GM23338 (cell line): ENCODE data around the gene ZNF394. TPM values are rescaled to one million over a fixed set of nuclear protein-coding genes. Genes with fewer than 3 reads are reported as not detected.

ENCODE experiments used
- ATAC-seq: fragments of 200-7000 bp; cut with Tn5 transposase; 3 replicates; pipeline ENCODE4 v1.9.1; 2020
- DNase-seq: peaks from one replicate; pipeline ENCODE4 v3.0.0-alpha.2; 2015; ENCODE audit warnings: low spot score
- H2AFZ ChIP-seq: fragments of 200-600 bp; sonication (generic); 2 replicates; pipeline ENCODE4 v1.8.0; 2016; ENCODE audit warnings: antibody characterized with exemption, mild to moderate bottlenecking, moderate library complexity
- H3F3A ChIP-seq: fragments of 200-600 bp; sonication (generic); replicated peaks from 2 replicates; pipeline ENCODE4 v1.8.0; 2017; ENCODE audit warnings: antibody characterized with exemption, mixed run types, low read depth
- H3K27ac ChIP-seq: fragments of 200-600 bp; sonication (generic); 2 replicates; pipeline ENCODE4 v1.6.1; 2016; ENCODE audit warnings: low read depth
- H3K27me3 ChIP-seq: fragments of 200-600 bp; sonication (generic); 2 replicates; pipeline ENCODE4 v1.8.0; 2016; ENCODE audit warnings: mild to moderate bottlenecking, mixed run types, moderate library complexity; ENCODE audit not compliant: insufficient read depth
- H3K36me3 ChIP-seq: fragments of 200-600 bp; sonication (generic); 2 replicates; pipeline ENCODE4 v1.8.0; 2016; ENCODE audit warnings: mild to moderate bottlenecking; ENCODE audit not compliant: insufficient read depth
- H3K4me1 ChIP-seq: fragments of 200-600 bp; sonication (generic); 2 replicates; pipeline ENCODE4 v1.8.0; 2016; ENCODE audit warnings: mild to moderate bottlenecking, moderate library complexity; ENCODE audit not compliant: insufficient read depth
- H3K4me2 ChIP-seq: fragments of 200-600 bp; sonication (generic); 2 replicates; pipeline ENCODE4 v1.7.1; 2017; ENCODE audit warnings: mixed run types
- H3K4me3 ChIP-seq: fragments of 200-600 bp; sonication (generic); 2 replicates; pipeline ENCODE4 v1.6.1; 2016; ENCODE audit warnings: mixed run types
- H3K79me2 ChIP-seq: fragments of 200-600 bp; sonication (generic); replicated peaks from 2 replicates; pipeline ENCODE4 v1.8.0; 2017; ENCODE audit warnings: mild to moderate bottlenecking; ENCODE audit not compliant: insufficient read depth
- H3K9me2 ChIP-seq: fragments of 200-600 bp; sonication (generic); 2 replicates; pipeline ENCODE4 v1.8.0; 2017; ENCODE audit not compliant: insufficient read depth
- H4K20me1 ChIP-seq: fragments of 200-600 bp; sonication (generic); replicated peaks from 2 replicates; pipeline ENCODE4 v1.8.0; 2017; ENCODE audit warnings: mild to moderate bottlenecking; ENCODE audit not compliant: insufficient read depth
- H3K27ac Mint-ChIP-seq: 2 replicates; pipeline ENCODE4 v1.8.0; 2020; ENCODE audit warnings: inconsistent platforms, mild to moderate bottlenecking, moderate library complexity, mixed read lengths
- H3K27me3 Mint-ChIP-seq: 3 replicates; pipeline ENCODE4 v1.8.0; 2022; ENCODE audit warnings: low read depth, mild to moderate bottlenecking, moderate library complexity, mixed read lengths, inconsistent platforms; ENCODE audit not compliant: insufficient read depth, poor library complexity
- H3K36me3 Mint-ChIP-seq: 3 replicates; pipeline ENCODE4 v1.8.0; 2021; ENCODE audit warnings: low read depth, mild to moderate bottlenecking, inconsistent platforms, moderate library complexity, mixed read lengths
- H3K4me1 Mint-ChIP-seq: 3 replicates; pipeline ENCODE4 v1.8.0; 2020; ENCODE audit warnings: mild to moderate bottlenecking, inconsistent platforms, mixed read lengths
- H3K4me3 Mint-ChIP-seq: 3 replicates; pipeline ENCODE4 v1.8.0; 2021; ENCODE audit warnings: moderate library complexity, mild to moderate bottlenecking, inconsistent platforms, mixed read lengths
- H3K9me3 Mint-ChIP-seq: 3 replicates; pipeline ENCODE4 v1.8.0; 2020; ENCODE audit warnings: moderate library complexity, mild to moderate bottlenecking, inconsistent platforms, mixed read lengths
- EZH2 ChIP-seq: fragments of 200-600 bp; sonication (generic); IDR thresholded peaks from one replicate; pipeline ENCODE4 v1.8.0; 2017; ENCODE audit warnings: antibody characterized with exemption, mild to moderate bottlenecking, low read depth; ENCODE audit not compliant: unreplicated experiment
- EZH2phosphoT487 ChIP-seq: fragments of 200-600 bp; sonication (generic); IDR thresholded peaks from one replicate; pipeline ENCODE4 v1.8.1; 2018; ENCODE audit warnings: antibody characterized with exemption; ENCODE audit not compliant: unreplicated experiment
- JUNB ChIP-seq: IDR thresholded peaks from one replicate; pipeline ENCODE4 v1.6.1; 2016; ENCODE audit warnings: antibody characterized with exemption; ENCODE audit not compliant: unreplicated experiment
- POLR2AphosphoS5 ChIP-seq: IDR thresholded peaks from 2 replicates; pipeline ENCODE4 v1.6.1; 2016; ENCODE audit warnings: antibody characterized with exemption, low read depth
- STAT1 ChIP-seq: IDR thresholded peaks from one replicate; pipeline ENCODE4 v1.6.1; 2016; ENCODE audit warnings: antibody characterized with exemption; ENCODE audit not compliant: unreplicated experiment
- ZNF331 ChIP-seq: fragments of 250-450 bp; sonication (Bioruptor Pico); IDR thresholded peaks from 2 replicates; pipeline ENCODE4 v1.5.0; 2020; ENCODE audit warnings: low read depth, mild to moderate bottlenecking, moderate library complexity
- polyA plus RNA-seq: library from polyadenylated mRNA; unstranded; fragments of >200 nt; fragmentation: Nextera tagmentation; extraction: Ambion mirVana; gene quantifications from 2 replicates; pipeline ENCODE4 v1.2.1, GENCODE V29; 2016
- total RNA-seq: library from RNA; depleted of rRNA; stranded (reverse); fragments of >200 nt; shearing (Covaris generic); gene quantifications from 2 replicates; pipeline ENCODE4 v1.2.3, GENCODE V29; 2014
- TF ChIP-seq, protein P1 (sequence below): IDR thresholded peaks from 2 replicates; pipeline ENCODE4 v1.6.1; 2016; ENCODE audit warnings: antibody characterized with exemption
- TF ChIP-seq, protein P2 (sequence below), 2 experiments: fragments of 200-600 bp in 1 of 2; sonication (generic) in 1 of 2; conservative IDR thresholded peaks; 2 replicates each; pipeline versions ENCODE4 v1.5.1 to v1.6.1; 2016 to 2017; ENCODE audit warnings: antibody characterized with exemption in 2 of 2, low read depth in 2 of 2, mild to moderate bottlenecking in 2 of 2, moderate library complexity in 1 of 2
- TF ChIP-seq, protein P3 (sequence below): IDR thresholded peaks from one replicate; pipeline ENCODE4 v1.6.1; 2018; ENCODE audit warnings: antibody characterized with exemption; ENCODE audit not compliant: unreplicated experiment
- TF ChIP-seq, protein P4 (sequence below): fragments of 250-450 bp; sonication (Bioruptor Pico); IDR thresholded peaks from 2 replicates; pipeline ENCODE4 v1.5.0; 2020; ENCODE audit warnings: mild to moderate bottlenecking, moderate library complexity

ZNF394 gene
- total and polyA plus RNA-seq, 2 experiments from 2014 or later = 12.6 to 26.9 TPM

DNA sequence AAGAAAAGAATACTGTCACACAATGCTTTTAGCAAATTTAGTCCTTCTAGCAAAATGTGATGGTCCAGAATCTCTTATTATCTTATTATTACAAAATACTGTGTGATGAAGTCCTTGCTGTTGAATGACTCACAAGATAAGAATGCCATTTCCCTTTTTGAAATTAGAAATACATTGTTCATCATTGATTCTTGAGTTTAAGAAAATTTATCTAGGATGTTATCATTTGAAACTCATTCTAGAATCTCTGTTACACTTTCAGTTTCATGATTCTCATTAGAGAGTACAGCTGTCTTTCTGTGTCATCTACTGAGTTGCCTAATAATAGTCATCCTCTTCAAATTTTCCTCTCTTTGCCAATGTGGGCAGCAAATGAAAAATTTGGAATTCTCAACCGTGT lies 14.0 kb upstream of the ZNF394 start:
- DNase-seq (no peak), ATAC-seq (no peak)
- Histone ChIP-seq H3F3A (no peaks in the 10 kb centered on the region), H3K27me3 (no peaks in the 10 kb centered on the region), H3K4me3 (no peak overlapping the region), H3K36me3 (peaks cover 4% of the 10 kb centered on the region; the same call in 1 of the 2 replicates), H3K27ac (no peak overlapping the region), H3K4me1 (no peaks in the 10 kb centered on the region), H3K9me2 (no peaks in the 10 kb centered on the region), H3K79me2 (peaks cover 17% of the 10 kb centered on the region), H4K20me1 (peaks cover 8% of the 10 kb centered on the region; the same call in 1 of the 2 replicates), H2AFZ (no peak overlapping the region), H3K4me2 (no peak overlapping the region)
- H3K27ac Mint-ChIP-seq = no peak overlapping the region
- TF ChIP-seq JUNB (no peak), EZH2 (no peak), ZNF331 (no peak), STAT1 (no peak), EZH2phosphoT487 (no peak), POLR2AphosphoS5 (no peak)
- TF ChIP-seq, protein P1, sequence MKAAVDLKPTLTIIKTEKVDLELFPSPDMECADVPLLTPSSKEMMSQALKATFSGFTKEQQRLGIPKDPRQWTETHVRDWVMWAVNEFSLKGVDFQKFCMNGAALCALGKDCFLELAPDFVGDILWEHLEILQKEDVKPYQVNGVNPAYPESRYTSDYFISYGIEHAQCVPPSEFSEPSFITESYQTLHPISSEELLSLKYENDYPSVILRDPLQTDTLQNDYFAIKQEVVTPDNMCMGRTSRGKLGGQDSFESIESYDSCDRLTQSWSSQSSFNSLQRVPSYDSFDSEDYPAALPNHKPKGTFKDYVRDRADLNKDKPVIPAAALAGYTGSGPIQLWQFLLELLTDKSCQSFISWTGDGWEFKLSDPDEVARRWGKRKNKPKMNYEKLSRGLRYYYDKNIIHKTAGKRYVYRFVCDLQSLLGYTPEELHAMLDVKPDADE = no peak
- TF ChIP-seq, protein P2, sequence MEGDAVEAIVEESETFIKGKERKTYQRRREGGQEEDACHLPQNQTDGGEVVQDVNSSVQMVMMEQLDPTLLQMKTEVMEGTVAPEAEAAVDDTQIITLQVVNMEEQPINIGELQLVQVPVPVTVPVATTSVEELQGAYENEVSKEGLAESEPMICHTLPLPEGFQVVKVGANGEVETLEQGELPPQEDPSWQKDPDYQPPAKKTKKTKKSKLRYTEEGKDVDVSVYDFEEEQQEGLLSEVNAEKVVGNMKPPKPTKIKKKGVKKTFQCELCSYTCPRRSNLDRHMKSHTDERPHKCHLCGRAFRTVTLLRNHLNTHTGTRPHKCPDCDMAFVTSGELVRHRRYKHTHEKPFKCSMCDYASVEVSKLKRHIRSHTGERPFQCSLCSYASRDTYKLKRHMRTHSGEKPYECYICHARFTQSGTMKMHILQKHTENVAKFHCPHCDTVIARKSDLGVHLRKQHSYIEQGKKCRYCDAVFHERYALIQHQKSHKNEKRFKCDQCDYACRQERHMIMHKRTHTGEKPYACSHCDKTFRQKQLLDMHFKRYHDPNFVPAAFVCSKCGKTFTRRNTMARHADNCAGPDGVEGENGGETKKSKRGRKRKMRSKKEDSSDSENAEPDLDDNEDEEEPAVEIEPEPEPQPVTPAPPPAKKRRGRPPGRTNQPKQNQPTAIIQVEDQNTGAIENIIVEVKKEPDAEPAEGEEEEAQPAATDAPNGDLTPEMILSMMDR (conservative IDR thresholded peaks at IDR 0.05; ENCODE audit: low read depth in 2 of 2) = no peak
- TF ChIP-seq, protein P3, sequence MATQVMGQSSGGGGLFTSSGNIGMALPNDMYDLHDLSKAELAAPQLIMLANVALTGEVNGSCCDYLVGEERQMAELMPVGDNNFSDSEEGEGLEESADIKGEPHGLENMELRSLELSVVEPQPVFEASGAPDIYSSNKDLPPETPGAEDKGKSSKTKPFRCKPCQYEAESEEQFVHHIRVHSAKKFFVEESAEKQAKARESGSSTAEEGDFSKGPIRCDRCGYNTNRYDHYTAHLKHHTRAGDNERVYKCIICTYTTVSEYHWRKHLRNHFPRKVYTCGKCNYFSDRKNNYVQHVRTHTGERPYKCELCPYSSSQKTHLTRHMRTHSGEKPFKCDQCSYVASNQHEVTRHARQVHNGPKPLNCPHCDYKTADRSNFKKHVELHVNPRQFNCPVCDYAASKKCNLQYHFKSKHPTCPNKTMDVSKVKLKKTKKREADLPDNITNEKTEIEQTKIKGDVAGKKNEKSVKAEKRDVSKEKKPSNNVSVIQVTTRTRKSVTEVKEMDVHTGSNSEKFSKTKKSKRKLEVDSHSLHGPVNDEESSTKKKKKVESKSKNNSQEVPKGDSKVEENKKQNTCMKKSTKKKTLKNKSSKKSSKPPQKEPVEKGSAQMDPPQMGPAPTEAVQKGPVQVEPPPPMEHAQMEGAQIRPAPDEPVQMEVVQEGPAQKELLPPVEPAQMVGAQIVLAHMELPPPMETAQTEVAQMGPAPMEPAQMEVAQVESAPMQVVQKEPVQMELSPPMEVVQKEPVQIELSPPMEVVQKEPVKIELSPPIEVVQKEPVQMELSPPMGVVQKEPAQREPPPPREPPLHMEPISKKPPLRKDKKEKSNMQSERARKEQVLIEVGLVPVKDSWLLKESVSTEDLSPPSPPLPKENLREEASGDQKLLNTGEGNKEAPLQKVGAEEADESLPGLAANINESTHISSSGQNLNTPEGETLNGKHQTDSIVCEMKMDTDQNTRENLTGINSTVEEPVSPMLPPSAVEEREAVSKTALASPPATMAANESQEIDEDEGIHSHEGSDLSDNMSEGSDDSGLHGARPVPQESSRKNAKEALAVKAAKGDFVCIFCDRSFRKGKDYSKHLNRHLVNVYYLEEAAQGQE = no peak
- TF ChIP-seq, protein P4, sequence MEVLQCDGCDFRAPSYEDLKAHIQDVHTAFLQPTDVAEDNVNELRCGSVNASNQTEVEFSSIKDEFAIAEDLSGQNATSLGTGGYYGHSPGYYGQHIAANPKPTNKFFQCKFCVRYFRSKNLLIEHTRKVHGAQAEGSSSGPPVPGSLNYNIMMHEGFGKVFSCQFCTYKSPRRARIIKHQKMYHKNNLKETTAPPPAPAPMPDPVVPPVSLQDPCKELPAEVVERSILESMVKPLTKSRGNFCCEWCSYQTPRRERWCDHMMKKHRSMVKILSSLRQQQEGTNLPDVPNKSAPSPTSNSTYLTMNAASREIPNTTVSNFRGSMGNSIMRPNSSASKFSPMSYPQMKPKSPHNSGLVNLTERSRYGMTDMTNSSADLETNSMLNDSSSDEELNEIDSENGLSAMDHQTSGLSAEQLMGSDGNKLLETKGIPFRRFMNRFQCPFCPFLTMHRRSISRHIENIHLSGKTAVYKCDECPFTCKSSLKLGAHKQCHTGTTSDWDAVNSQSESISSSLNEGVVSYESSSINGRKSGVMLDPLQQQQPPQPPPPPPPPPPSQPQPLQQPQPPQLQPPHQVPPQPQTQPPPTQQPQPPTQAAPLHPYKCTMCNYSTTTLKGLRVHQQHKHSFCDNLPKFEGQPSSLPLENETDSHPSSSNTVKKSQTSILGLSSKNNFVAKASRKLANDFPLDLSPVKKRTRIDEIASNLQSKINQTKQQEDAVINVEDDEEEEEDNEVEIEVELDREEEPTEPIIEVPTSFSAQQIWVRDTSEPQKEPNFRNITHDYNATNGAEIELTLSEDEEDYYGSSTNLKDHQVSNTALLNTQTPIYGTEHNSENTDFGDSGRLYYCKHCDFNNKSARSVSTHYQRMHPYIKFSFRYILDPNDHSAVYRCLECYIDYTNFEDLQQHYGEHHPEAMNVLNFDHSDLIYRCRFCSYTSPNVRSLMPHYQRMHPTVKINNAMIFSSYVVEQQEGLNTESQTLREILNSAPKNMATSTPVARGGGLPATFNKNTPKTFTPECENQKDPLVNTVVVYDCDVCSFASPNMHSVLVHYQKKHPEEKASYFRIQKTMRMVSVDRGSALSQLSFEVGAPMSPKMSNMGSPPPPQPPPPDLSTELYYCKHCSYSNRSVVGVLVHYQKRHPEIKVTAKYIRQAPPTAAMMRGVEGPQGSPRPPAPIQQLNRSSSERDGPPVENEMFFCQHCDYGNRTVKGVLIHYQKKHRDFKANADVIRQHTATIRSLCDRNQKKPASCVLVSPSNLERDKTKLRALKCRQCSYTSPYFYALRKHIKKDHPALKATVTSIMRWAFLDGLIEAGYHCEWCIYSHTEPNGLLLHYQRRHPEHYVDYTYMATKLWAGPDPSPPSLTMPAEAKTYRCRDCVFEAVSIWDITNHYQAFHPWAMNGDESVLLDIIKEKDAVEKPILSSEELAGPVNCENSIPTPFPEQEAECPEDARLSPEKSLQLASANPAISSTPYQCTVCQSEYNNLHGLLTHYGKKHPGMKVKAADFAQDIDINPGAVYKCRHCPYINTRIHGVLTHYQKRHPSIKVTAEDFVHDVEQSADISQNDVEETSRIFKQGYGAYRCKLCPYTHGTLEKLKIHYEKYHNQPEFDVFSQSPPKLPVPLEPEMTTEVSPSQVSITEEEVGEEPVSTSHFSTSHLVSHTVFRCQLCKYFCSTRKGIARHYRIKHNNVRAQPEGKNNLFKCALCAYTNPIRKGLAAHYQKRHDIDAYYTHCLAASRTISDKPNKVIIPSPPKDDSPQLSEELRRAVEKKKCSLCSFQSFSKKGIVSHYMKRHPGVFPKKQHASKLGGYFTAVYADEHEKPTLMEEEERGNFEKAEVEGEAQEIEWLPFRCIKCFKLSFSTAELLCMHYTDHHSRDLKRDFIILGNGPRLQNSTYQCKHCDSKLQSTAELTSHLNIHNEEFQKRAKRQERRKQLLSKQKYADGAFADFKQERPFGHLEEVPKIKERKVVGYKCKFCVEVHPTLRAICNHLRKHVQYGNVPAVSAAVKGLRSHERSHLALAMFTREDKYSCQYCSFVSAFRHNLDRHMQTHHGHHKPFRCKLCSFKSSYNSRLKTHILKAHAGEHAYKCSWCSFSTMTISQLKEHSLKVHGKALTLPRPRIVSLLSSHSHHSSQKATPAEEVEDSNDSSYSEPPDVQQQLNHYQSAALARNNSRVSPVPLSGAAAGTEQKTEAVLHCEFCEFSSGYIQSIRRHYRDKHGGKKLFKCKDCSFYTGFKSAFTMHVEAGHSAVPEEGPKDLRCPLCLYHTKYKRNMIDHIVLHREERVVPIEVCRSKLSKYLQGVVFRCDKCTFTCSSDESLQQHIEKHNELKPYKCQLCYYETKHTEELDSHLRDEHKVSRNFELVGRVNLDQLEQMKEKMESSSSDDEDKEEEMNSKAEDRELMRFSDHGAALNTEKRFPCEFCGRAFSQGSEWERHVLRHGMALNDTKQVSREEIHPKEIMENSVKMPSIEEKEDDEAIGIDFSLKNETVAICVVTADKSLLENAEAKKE (CRISPR knock-in tag) = no peak
- no peaks in the 10 kb centered on the region for H3K27me3 Mint-ChIP-seq
- H3K36me3 Mint-ChIP-seq = peaks cover 35% of the 10 kb centered on the region
- H3K9me3 Mint-ChIP-seq = no peaks in the 10 kb centered on the region
- no peaks in the 10 kb centered on the region for H3K4me1 Mint-ChIP-seq
- H3K4me3 Mint-ChIP-seq = no peak overlapping the region
